HCT116 (cell line): ENCODE results near the gene TMCO5A. TPM values are rescaled to one million over a fixed set of nuclear protein-coding genes. Genes with fewer than 3 reads are reported as not detected.

ENCODE experiments used
- ATAC-seq: fragments of 200-7000 bp; cut with Tn5 transposase; 2 replicates; pipeline ENCODE4 v1.9.1; 2020; ENCODE audit warnings: mild to moderate bottlenecking, moderate library complexity
- BruUV-seq: library from RNA; stranded (reverse); fragments of 400-500 nt; replicated peaks from 2 replicates; lab custom pipeline; 2021; lab: Mats Ljungman, UMichigan
- CTCF ChIA-PET: fragments of 300-600 bp; sonication (Branson Sonifier 250); formaldehyde crosslinking; loops from one replicate; lab custom pipeline; 2021; ENCODE audit warnings: antibody characterized with exemption; lab: Charles Lee
- POLR2A ChIA-PET: fragments of 300-600, 350-600 bp; sonication (Branson Sonifier 250); formaldehyde crosslinking; loops from one replicate; lab custom pipeline; 2021; ENCODE audit warnings: antibody characterized with exemption; lab: Charles Lee
- RAD21 ChIA-PET, 2 experiments: fragments of 300-600 bp; sonication (Branson Sonifier 250); formaldehyde crosslinking; loops; one replicate each; lab custom pipeline; 2023; ENCODE audit warnings: low total read pairs in 2 of 2; ENCODE audit not compliant: uncharacterized antibody in 2 of 2, unreplicated experiment in 2 of 2, low non-redundant PET in 1 of 2; lab: Charles Lee
- DNase-seq: peaks from one replicate; pipeline ENCODE4 v3.0.0-alpha.2; 2010; ENCODE audit warnings: low read depth, low spot score
- H2AFZ ChIP-seq: fragments of 200-600 bp; shearing (Covaris generic), sonication (generic); 2 replicates; pipeline ENCODE4 v1.6.1; 2017; ENCODE audit warnings: low read depth, mixed run types, mixed read lengths, antibody characterized with exemption, low read length; ENCODE audit not compliant: poor library complexity, severe bottlenecking
- H3K27ac ChIP-seq: 2 replicates; pipeline ENCODE4 v1.5.1; 2012; ENCODE audit warnings: low read depth, low read length
- H3K27me3 ChIP-seq: fragments of 200-600 bp; sonication (generic); 2 replicates; pipeline ENCODE4 v1.6.1; 2016; ENCODE audit warnings: mixed run types, low read length, mixed read lengths; ENCODE audit not compliant: insufficient read depth
- H3K36me3 ChIP-seq, 2 experiments: fragments of 200-500 bp in 1 of 2; fragments of 200-600 bp in 1 of 2; sonication (Bioruptor generic) in 1 of 2; sonication (generic) in 1 of 2; 2 replicates each; pipeline versions ENCODE4 v1.5.1 to v1.6.1; 2014 to 2016; ENCODE audit warnings: low read length in 2 of 2, inconsistent platforms in 1 of 2, mixed read lengths in 1 of 2, mixed run types in 1 of 2; ENCODE audit not compliant: insufficient read depth in 2 of 2, control insufficient read depth in 1 of 2
- H3K4me1 ChIP-seq, 2 experiments: fragments of 200-600 bp in 1 of 2; sonication (generic) in 1 of 2; 2 replicates each; pipeline versions ENCODE4 v1.5.1 to v1.6.1; 2012 to 2017; ENCODE audit warnings: low read length in 2 of 2, inconsistent platforms in 1 of 2, mild to moderate bottlenecking in 1 of 2, mixed read lengths in 1 of 2, mixed run types in 1 of 2, moderate library complexity in 1 of 2; ENCODE audit not compliant: insufficient read depth in 2 of 2, control insufficient read depth in 1 of 2
- H3K4me2 ChIP-seq: fragments of 200-600 bp; sonication (generic); 2 replicates; pipeline ENCODE4 v1.6.1; 2017; ENCODE audit warnings: mixed run types, low read length, mixed read lengths
- H3K4me3 ChIP-seq, 2 experiments: fragments of 200-600 bp in 1 of 2; sonication (generic) in 1 of 2; replicated peaks in 1 of 2; 2 replicates each; pipeline ENCODE4 v1.5.1; 2011 to 2016; ENCODE audit warnings: low read length in 2 of 2, control low read depth in 1 of 2, low read depth in 1 of 2, mild to moderate bottlenecking in 1 of 2, mixed read lengths in 1 of 2, mixed run types in 1 of 2
- H3K79me2 ChIP-seq: fragments of 200-600 bp; sonication (generic); 2 replicates; pipeline ENCODE4 v1.6.1; 2017; ENCODE audit warnings: mild to moderate bottlenecking, mixed run types, low read length, moderate library complexity, mixed read lengths; ENCODE audit not compliant: insufficient read depth
- H3K9ac ChIP-seq: fragments of 200-600 bp; sonication (generic); 2 replicates; pipeline ENCODE4 v1.6.1; 2016; ENCODE audit warnings: low read length, mixed read lengths
- H3K9me2 ChIP-seq: fragments of 200-600 bp; sonication (generic), shearing (Covaris generic); 2 replicates; pipeline ENCODE4 v1.6.1; 2017; ENCODE audit warnings: mixed run types, mild to moderate bottlenecking, moderate library complexity; ENCODE audit not compliant: insufficient read depth
- H3K9me3 ChIP-seq, 2 experiments: fragments of 200-500 bp in 1 of 2; fragments of 200-600 bp in 1 of 2; sonication (Bioruptor generic) in 1 of 2; sonication (generic) in 1 of 2; 2 replicates each; pipeline ENCODE4 v1.6.1; 2014 to 2017; ENCODE audit warnings: low read length in 2 of 2, mixed read lengths in 2 of 2, inconsistent platforms in 1 of 2, low read depth in 1 of 2, mild to moderate bottlenecking in 1 of 2, mixed run types in 1 of 2, moderate library complexity in 1 of 2; ENCODE audit not compliant: control insufficient read depth in 1 of 2, insufficient read depth in 1 of 2
- H4K20me1 ChIP-seq: fragments of 200-600 bp; sonication (generic), shearing (Covaris generic); 2 replicates; pipeline ENCODE4 v1.6.1; 2017; ENCODE audit warnings: mixed run types, mild to moderate bottlenecking, moderate library complexity; ENCODE audit not compliant: insufficient read depth
- CTCF ChIP-seq, 3 experiments: fragments of 200-600 bp in 1 of 3; sonication (generic) in 1 of 3; IDR thresholded peaks in 2 of 3; conservative IDR thresholded peaks in 1 of 3; 2 replicates each; pipeline ENCODE4 v1.5.1; 2012 to 2017; ENCODE audit warnings: low read depth in 2 of 3, low read length in 2 of 3, antibody characterized with exemption in 1 of 3, borderline replicate concordance in 1 of 3, control low read depth in 1 of 3, mild to moderate bottlenecking in 1 of 3, mixed read lengths in 1 of 3, mixed run types in 1 of 3, moderate library complexity in 1 of 3; ENCODE audit not compliant: insufficient read depth in 1 of 3
- EGR1 ChIP-seq: IDR thresholded peaks from 2 replicates; pipeline ENCODE4 v1.6.1; 2012; ENCODE audit warnings: low read depth
- EZH2 ChIP-seq: fragments of 200-600 bp; sonication (generic); IDR thresholded peaks from 2 replicates; pipeline ENCODE4 v1.6.1; 2017; ENCODE audit warnings: antibody characterized with exemption, mixed run types
- POLR2AphosphoS5 ChIP-seq: IDR thresholded peaks from 2 replicates; pipeline ENCODE4 v1.6.1; 2011; ENCODE audit warnings: mild to moderate bottlenecking, low read depth, low read length, moderate library complexity
- RAD21 ChIP-seq: IDR thresholded peaks from 2 replicates; pipeline ENCODE4 v1.6.1; 2012; ENCODE audit warnings: low read depth, mild to moderate bottlenecking
- ZFX ChIP-seq: fragments of 450-650 bp; IDR thresholded peaks from 2 replicates; pipeline ENCODE4 v1.6.1; 2017
- intact Hi-C: fragments of 100-400 bp; cut with micrococcal nuclease; formaldehyde crosslinking; loops from 2 replicates; pipeline ENCODE4 v1.10.0; 2022
- total RNA-seq: library from RNA; stranded (reverse); gene quantifications from one replicate; pipeline ENCODE4 v1.2.1, GENCODE V29; 2021; ENCODE audit not compliant: unreplicated experiment

Gene TMCO5A
- total RNA-seq, 1 experiment from 2014 or later = not detected

GRCh38 chr15:37891766-37892368 lies 42.6 kb upstream of the TMCO5A start:
- Histone ChIP-seq H3K27me3 (no peaks in the 10 kb centered on the region), H3K9me2 (no peaks in the 10 kb centered on the region), H3K79me2 (no peaks in the 10 kb centered on the region), H3K36me3 (no peaks in the 10 kb centered on the region), H3K9me3 (no peaks in the 10 kb centered on the region), H3K9ac (no peak overlapping the region), H2AFZ (peak overlapping the region; percentile 42), H3K4me3 (no peak overlapping the region), H3K4me2 (no peak overlapping the region), H3K27ac (no peak overlapping the region), H3K4me1 (no peaks in the 10 kb centered on the region), H4K20me1 (no peaks in the 10 kb centered on the region)
- RAD21 ChIA-PET = no interaction called here
- TF ChIP-seq CTCF (IDR thresholded peaks at IDR 0.05 in 2 of 3, conservative IDR thresholded peaks at IDR 0.05 in 1 of 3; ENCODE audit: borderline replicate concordance in 1 of 3, insufficient read depth in 1 of 3, low read depth in 2 of 3, low read length in 2 of 3) = peak; percentile 26 to 86 (median 71); a peak in 5 of 6 replicates
- no peak for TF ChIP-seq EGR1
- peak; percentile 62 for TF ChIP-seq RAD21
- ATAC-seq (peak; percentile 93), DNase-seq (peak; percentile 38)
- intact Hi-C loops = no loop called here
- CTCF ChIA-PET = interaction anchor here (0.8 to 3.7 kb wide), 13 partner anchors 8 to 757 kb away, joined by 3 to 18 read pairs (median 4); no protein-coding TSS in a partner anchor
- no TSS peak for BruUV-seq
- POLR2A ChIA-PET = interaction anchor here (1.2 kb wide), 1 partner anchor 12 kb away, joined by 3 read pairs; no protein-coding TSS in a partner anchor

DNA sequence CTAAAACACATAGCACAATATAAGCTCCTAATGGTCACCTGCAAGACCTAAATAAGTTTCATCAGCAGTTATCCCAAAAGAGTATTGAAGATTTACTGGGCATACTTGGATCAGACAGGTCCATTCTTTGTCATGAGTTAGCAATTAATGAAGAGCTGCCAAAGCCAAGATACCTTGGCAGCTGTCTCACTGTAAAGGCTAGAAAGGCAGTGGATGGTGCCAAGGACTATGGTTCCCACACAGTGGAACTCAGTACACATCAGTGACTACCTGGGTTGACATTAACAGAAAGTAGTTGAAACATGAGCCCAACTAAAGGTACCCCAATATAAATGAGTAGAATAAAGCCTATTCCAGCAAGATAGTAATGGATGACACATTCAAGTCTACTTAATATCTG lies 41.1 kb upstream of the TMCO5A start:
- no peaks in the 10 kb centered on the region for H3K9me2 ChIP-seq
- CTCF ChIA-PET = interaction anchor here (2.5 to 3.7 kb wide), 3 partner anchors 12 to 759 kb away, joined by 9 to 18 read pairs (median 11); no protein-coding TSS in a partner anchor
- H3K27me3 ChIP-seq = no peaks in the 10 kb centered on the region
- H4K20me1 ChIP-seq = no peaks in the 10 kb centered on the region
- BruUV-seq = no TSS peak
- POLR2A ChIA-PET = no interaction called here
- H3K9ac ChIP-seq = no peak overlapping the region
- RAD21 ChIA-PET = no interaction called here
- H2AFZ ChIP-seq = no peak overlapping the region
- no peak for DNase-seq
- H3K4me1 ChIP-seq = no peaks in the 10 kb centered on the region
- H3K36me3 ChIP-seq = no peaks in the 10 kb centered on the region
- H3K27ac ChIP-seq = no peak overlapping the region
- no peak for TF ChIP-seq ZFX
- TF ChIP-seq EGR1 = no peak
- no peak for TF ChIP-seq EZH2
- no peak for TF ChIP-seq POLR2AphosphoS5
- H3K4me3 ChIP-seq = no peak overlapping the region
- intact Hi-C loops = no loop called here
- ATAC-seq = no peak
- no peaks in the 10 kb centered on the region for H3K79me2 ChIP-seq
- no peaks in the 10 kb centered on the region for H3K9me3 ChIP-seq
- H3K4me2 ChIP-seq = no peak overlapping the region
